B cell (primary cell): ENCODE measurements around the gene AQP3. TPM values are rescaled to one million over a fixed set of nuclear protein-coding genes. Genes with fewer than 3 reads are reported as not detected.
"Not testable (repeated sequence)": the region's sequence is repeated elsewhere in the genome, so short reads cannot be mapped to it uniquely, and the experiment has no call there.

Source experiments
- ATAC-seq: fragments of 200-7000 bp; cut with Tn5 transposase; one replicate; pipeline ENCODE4 v1.10.0; 2021; ENCODE audit warnings: low read depth, mild to moderate bottlenecking, moderate number of reproducible peaks, moderate library complexity
- CTCF ChIA-PET: fragments of 350-600 bp; sonication (Branson Sonifier 250); formaldehyde crosslinking; loops from one replicate; lab custom pipeline; 2021; ENCODE audit warnings: antibody characterized with exemption, inconsistent platforms; lab: Charles Lee
- POLR2A ChIA-PET: fragments of 350-600 bp; sonication (Branson Sonifier 250); formaldehyde crosslinking; loops from one replicate; lab custom pipeline; 2021; ENCODE audit warnings: antibody characterized with exemption; lab: Charles Lee
- DNase-seq: peaks from one replicate; pipeline ENCODE4 v3.0.0; 2013
- H2AFZ ChIP-seq: 2 replicates; pipeline ENCODE4 v1.6.1; 2012; ENCODE audit warnings: mild to moderate bottlenecking, low read depth, low read length; ENCODE audit not compliant: insufficient read depth, poor library complexity, severe bottlenecking
- H3K27ac ChIP-seq, 2 donors: 1 replicate in 1 of 2; 2 replicates in 1 of 2; pipeline ENCODE4 v1.5.1; 2012 to 2013; ENCODE audit warnings: low read length in 2 of 2, mild to moderate bottlenecking in 2 of 2, moderate library complexity in 1 of 2
- H3K27me3 ChIP-seq, 4 experiments: fragments of 200-600 bp in 1 of 4; sonication (generic) in 1 of 4; replicated peaks in 1 of 4; 1 replicate in 2 of 4; 2 replicates in 2 of 4; pipeline versions ENCODE4 v1.6.1 to v1.7.0; 2013 to 2016; ENCODE audit warnings: low read length in 3 of 4, mild to moderate bottlenecking in 2 of 4, mixed read lengths in 1 of 4, moderate library complexity in 1 of 4; ENCODE audit not compliant: insufficient read depth in 4 of 4, control insufficient read depth in 3 of 4; ENCODE audit errors: control extremely low read depth in 1 of 4
- H3K36me3 ChIP-seq, 2 experiments: replicated peaks in 1 of 2; 1 replicate in 1 of 2; 2 replicates in 1 of 2; pipeline versions ENCODE4 v1.6.1 to v1.7.1; 2013; ENCODE audit warnings: low read length in 1 of 2; ENCODE audit not compliant: insufficient read depth in 2 of 2, control insufficient read depth in 1 of 2; ENCODE audit errors: control extremely low read depth in 1 of 2, extremely low read depth in 1 of 2
- H3K4me1 ChIP-seq, 2 donors: fragments of 200-600 bp in 1 of 2; sonication (generic) in 1 of 2; 1 replicate in 1 of 2; 2 replicates in 1 of 2; pipeline versions ENCODE4 v1.5.1 to v1.6.1; 2013 to 2017; ENCODE audit warnings: low read length in 2 of 2; ENCODE audit not compliant: control insufficient read depth in 2 of 2, insufficient read depth in 2 of 2
- H3K4me2 ChIP-seq: replicated peaks from 2 replicates; pipeline ENCODE3; 2012; ENCODE audit warnings: mild to moderate bottlenecking, low read depth, low read length; ENCODE audit not compliant: poor library complexity, severe bottlenecking
- H3K4me3 ChIP-seq, 5 experiments: fragments of 200-600 bp in 1 of 5; sonication (generic) in 1 of 5; 1 replicate in 3 of 5; 2 replicates in 2 of 5; pipeline versions ENCODE4 v1.5.1 to v1.7.0; 2011 to 2016; ENCODE audit warnings: low read length in 4 of 5, mild to moderate bottlenecking in 4 of 5, low read depth in 2 of 5, control low read depth in 1 of 5, moderate library complexity in 1 of 5; ENCODE audit not compliant: insufficient read depth in 1 of 5; ENCODE audit errors: control extremely low read depth in 1 of 5, extremely low read depth in 1 of 5
- H3K79me2 ChIP-seq: fragments of 200-600 bp; sonication (generic); one replicate; pipeline ENCODE4 v1.6.0; 2016; ENCODE audit warnings: low read length; ENCODE audit not compliant: control insufficient read depth, insufficient read depth
- H3K9ac ChIP-seq: fragments of 200-600 bp; sonication (generic); 2 replicates; pipeline ENCODE4 v1.6.1; 2017; ENCODE audit warnings: mild to moderate bottlenecking, low read length, moderate library complexity
- H3K9me3 ChIP-seq, 3 donors: one replicate each; pipeline versions ENCODE4 v1.6.1 to v1.7.1; 2013; ENCODE audit warnings: low read length in 2 of 3; ENCODE audit not compliant: control insufficient read depth in 2 of 3, insufficient read depth in 1 of 3; ENCODE audit errors: control extremely low read depth in 1 of 3
- H4K20me1 ChIP-seq: 2 replicates; pipeline ENCODE4 v1.6.0; 2012; ENCODE audit warnings: mild to moderate bottlenecking, low read length; ENCODE audit not compliant: insufficient read depth, control insufficient read depth, poor library complexity, severe bottlenecking
- H3K27ac Mint-ChIP-seq: one replicate; pipeline ENCODE4 v1.8.0; 2021; ENCODE audit warnings: mixed read lengths
- H3K27me3 Mint-ChIP-seq: one replicate; pipeline ENCODE4 v1.8.0; 2021; ENCODE audit warnings: mixed read lengths
- H3K4me1 Mint-ChIP-seq: one replicate; pipeline ENCODE4 v1.8.0; 2021; ENCODE audit warnings: mixed read lengths
- H3K4me3 Mint-ChIP-seq: one replicate; pipeline ENCODE4 v1.8.0; 2021; ENCODE audit warnings: mixed read lengths
- H3K9me3 Mint-ChIP-seq: one replicate; pipeline ENCODE4 v1.8.0; 2022; ENCODE audit warnings: mixed read lengths; ENCODE audit not compliant: insufficient read depth
- CTCF ChIP-seq: fragments of 200-600 bp; IDR thresholded peaks from one replicate; pipeline ENCODE4 v1.8.0; 2022; ENCODE audit warnings: antibody characterized with exemption, mild to moderate bottlenecking
- EZH2 ChIP-seq: IDR thresholded peaks from 2 replicates; pipeline ENCODE4 v1.6.1; 2012; ENCODE audit warnings: borderline replicate concordance, low read depth, mild to moderate bottlenecking, moderate library complexity, low read length; ENCODE audit not compliant: insufficient read depth, poor library complexity, severe bottlenecking
- WGBS: methylation state at CpG from one replicate; pipeline ENCODE4 v1.1.5; 2013; ENCODE audit warnings: missing lambda C conversion rate; ENCODE audit not compliant: insufficient coverage; 5-methylcytosine and 5-hydroxymethylcytosine counted together
- intact Hi-C: fragments of 100-400 bp; cut with micrococcal nuclease; formaldehyde crosslinking; loops from one replicate; pipeline ENCODE4 v1.10.0; 2022
- polyA plus RNA-seq: library from polyadenylated mRNA; depleted of rRNA; stranded (reverse); fragments of >200 nt; gene quantifications from 2 replicates; pipeline ENCODE4 v1.2.3, GENCODE V29; 2012
- small RNA-seq: library from RNA; depleted of rRNA; stranded (forward); fragments of <200 nt; gene quantifications from one replicate; pipeline ENCODE3, GENCODE V24; 2012; ENCODE audit warnings: low replicate concordance, low read depth; ENCODE audit not compliant: insufficient read length
- total RNA-seq, 2 donors: library from RNA; stranded (reverse); fragments of 120-200 nt in 1 of 2; gene quantifications; 1 replicate in 1 of 2; 2 replicates in 1 of 2; pipeline versions ENCODE4 v1.2.3 to v1.2.4, GENCODE V29; 2013 to 2022

AQP3 gene
- total and polyA plus RNA-seq, 2 donors (not counting 1 experiment from before 2014, with no cell fraction given): 1.8 to 10.0 TPM

GRCh38 chr9:33393581-33393980 is 53.8 kb downstream of the AQP3 start:
- no peaks in the 10 kb centered on the region for H3K9me3 ChIP-seq
- no peak for TF ChIP-seq CTCF
- no peak for TF ChIP-seq EZH2
- no peak overlapping the region for H3K4me3 Mint-ChIP-seq
- H4K20me1 ChIP-seq: no peaks in the 10 kb centered on the region
- no peaks in the 10 kb centered on the region for H3K27me3 ChIP-seq
- POLR2A ChIA-PET: no interaction called here
- H3K4me3 ChIP-seq: no peak overlapping the region
- no peak for DNase-seq
- H3K9ac ChIP-seq: no peak overlapping the region
- peaks cover 11% of the 10 kb centered on the region for H3K27me3 Mint-ChIP-seq
- H3K27ac Mint-ChIP-seq: no peak overlapping the region
- no peak for ATAC-seq
- H3K79me2 ChIP-seq: no peaks in the 10 kb centered on the region
- H3K9me3 Mint-ChIP-seq: no peaks in the 10 kb centered on the region
- no peaks in the 10 kb centered on the region for H3K4me1 ChIP-seq
- no peak overlapping the region for H2AFZ ChIP-seq
- H3K27ac ChIP-seq: no peak overlapping the region
- WGBS: 77% methylated on average over 8 of the region's 11 CpGs
- no peak overlapping the region for H3K4me2 ChIP-seq
- no peaks in the 10 kb centered on the region for H3K36me3 ChIP-seq
- H3K4me1 Mint-ChIP-seq: no peaks in the 10 kb centered on the region
- CTCF ChIA-PET: no interaction called here
- intact Hi-C loops: no loop called here

DNA sequence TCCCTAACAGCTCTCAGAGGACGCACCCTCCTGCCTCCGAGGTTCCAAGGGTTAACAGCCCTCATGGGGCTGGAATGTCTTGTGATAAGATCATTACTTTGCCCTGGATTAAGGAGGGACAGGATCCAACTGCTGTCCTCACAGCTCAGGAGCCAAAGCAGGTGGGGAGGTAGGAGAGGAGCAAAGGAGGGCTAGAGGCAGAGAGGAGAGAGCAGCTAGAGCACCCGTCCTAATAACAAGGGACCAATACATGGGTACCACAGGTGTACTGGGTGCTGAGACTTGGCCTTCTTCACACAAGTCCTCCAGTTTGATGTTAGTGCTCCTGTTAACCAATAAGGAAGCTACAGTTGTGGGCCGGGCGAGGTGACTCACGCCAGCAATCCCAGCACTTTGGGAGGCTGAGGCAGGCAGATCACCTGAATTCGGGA is 54.8 kb downstream of the AQP3 start:
- H3K27ac Mint-ChIP-seq, H3K4me1 ChIP-seq, H3K9me3 ChIP-seq, DNase-seq, H3K9me3 Mint-ChIP-seq, H3K36me3 ChIP-seq, H4K20me1 ChIP-seq, H3K4me1 Mint-ChIP-seq, H3K79me2 ChIP-seq, POLR2A ChIA-PET, intact Hi-C loops, H3K9ac ChIP-seq, H3K4me3 ChIP-seq, H3K27me3 ChIP-seq, H3K4me3 Mint-ChIP-seq, H3K27ac ChIP-seq, H2AFZ ChIP-seq, H3K4me2 ChIP-seq, ATAC-seq: not testable (repeated sequence)
- H3K27me3 Mint-ChIP-seq: peaks cover 17% of the 10 kb centered on the region
- WGBS: 69% methylated on average over 3 of the region's 7 CpGs
- CTCF ChIA-PET: interaction anchor here (0.6 kb wide), 1 partner anchor 18 kb away, joined by 3 read pairs; no protein-coding TSS in a partner anchor

Small RNA genes lying within 50 kb of the gene (small RNA-seq; reads per million reads assigned to genes)
- gene AL356218.2 (not detected), gene MIR6851 (not detected)

Other genes with a start within 250 kb of the AQP3 start
- not detected in 2 replicates for gene SPINK4, start 207.4 kb downstream of the AQP3 start, total RNA-seq
- gene SPINK4, start 207.4 kb downstream of the AQP3 start, polyA plus RNA-seq: not detected in 2 replicates
- gene BAG1, start 182.9 kb downstream of the AQP3 start, total RNA-seq: 53.8 and 60.2 TPM in 2 replicates
- gene BAG1, start 182.9 kb downstream of the AQP3 start, polyA plus RNA-seq: 19.7 and 42.8 TPM in 2 replicates
- gene CHMP5, start 182.5 kb downstream of the AQP3 start, total RNA-seq: 28.2 and 29.7 TPM in 2 replicates
- 15.3 and 20.4 TPM in 2 replicates for gene CHMP5, start 182.5 kb downstream of the AQP3 start, polyA plus RNA-seq
- 76.3 and 81.5 TPM in 2 replicates for gene NFX1, start 157.1 kb downstream of the AQP3 start, total RNA-seq
- 61.3 and 67.6 TPM in 2 replicates for gene NFX1, start 157.1 kb downstream of the AQP3 start, polyA plus RNA-seq
- 0.49 TPM in 1 of 2 replicates, not detected in the other for gene AQP7, start 45.0 kb downstream of the AQP3 start, total RNA-seq
- not detected in 2 replicates for gene AQP7, start 45.0 kb downstream of the AQP3 start, polyA plus RNA-seq
- 31.8 and 31.9 TPM in 2 replicates for gene NOL6, start 26.3 kb upstream of the AQP3 start, total RNA-seq
- gene NOL6, start 26.3 kb upstream of the AQP3 start, polyA plus RNA-seq: 36.5 and 40.1 TPM in 2 replicates
- not detected in 2 replicates for gene ANKRD18B, start 76.7 kb upstream of the AQP3 start, total RNA-seq
- not detected in 2 replicates for gene ANKRD18B, start 76.7 kb upstream of the AQP3 start, polyA plus RNA-seq